EL (cell line): ENCODE data around the gene TMEM91.
"Not testable (repeated sequence)": the region's sequence is repeated elsewhere in the genome, so short reads cannot be mapped to it uniquely, and the experiment has no call there.

Experiments used
- DNase-seq: peaks from one replicate; pipeline ENCODE4 v3.0.0-alpha.2; 2016

The TMEM91 gene

GRCh38 chr19:41376241-41376997 lies at the start of gene TMEM91:
Gene TMEM91, plus strand, starts transcription at chr19:41376533. Its CDS starts 1,777 bp downstream, at chr19:41378310.
- no peak for DNase-seq

DNA sequence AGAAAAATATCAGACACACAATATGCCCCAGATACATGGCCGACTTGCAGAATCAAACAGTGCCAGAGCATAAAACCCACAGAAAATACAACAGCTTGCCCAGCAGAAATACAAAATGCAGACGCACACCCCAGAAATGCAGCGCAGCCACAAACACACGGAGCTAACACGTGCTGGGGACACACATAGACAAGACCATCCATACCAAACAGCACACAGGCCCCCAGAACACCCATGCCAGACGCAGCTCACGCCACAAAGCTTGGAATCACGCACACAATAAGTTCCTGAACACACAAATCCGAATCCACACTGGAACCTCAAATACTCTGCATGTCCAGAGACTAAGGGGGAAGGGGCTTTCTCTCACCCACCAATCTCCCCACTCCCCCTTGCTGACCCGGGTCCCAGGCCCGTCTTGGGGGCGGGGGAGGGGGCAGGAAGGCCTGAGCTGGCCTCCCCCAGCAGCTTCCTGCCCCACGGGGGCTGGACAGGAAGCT lies 49.2 kb upstream of the TMEM91 start:
- DNase-seq, result no peak

DNA sequence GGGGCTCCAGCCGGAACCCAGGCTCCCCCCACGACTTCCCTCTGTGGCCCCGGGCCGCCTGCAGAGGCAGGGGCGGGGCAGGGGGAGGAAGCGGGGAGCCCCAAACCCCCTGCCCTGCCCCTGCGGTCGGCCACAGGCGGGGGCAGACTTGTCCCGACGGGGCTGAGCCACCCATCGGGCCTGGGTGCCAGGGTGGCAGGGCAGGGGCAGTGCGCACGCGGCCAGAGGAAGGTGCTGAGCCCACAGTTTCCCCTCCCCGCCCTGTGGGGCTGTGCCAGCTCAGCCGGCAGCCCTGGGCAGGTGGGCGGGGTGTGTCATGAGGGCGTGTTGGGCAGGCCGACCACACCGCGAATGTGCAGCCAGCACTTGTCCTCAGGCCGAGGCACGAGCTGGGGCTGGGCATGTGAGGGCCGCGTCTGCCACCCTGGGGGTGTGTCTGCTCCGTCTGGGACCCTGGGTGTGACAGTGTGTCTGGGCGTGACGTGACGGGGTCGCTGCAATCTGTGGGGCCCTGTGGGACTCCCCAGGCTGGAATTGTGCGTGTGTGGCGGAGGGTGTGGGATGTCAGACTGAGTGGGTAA lies 48.7 kb upstream of the TMEM91 start:
- no peak for DNase-seq

GRCh38 chr19:41328157-41328841 lies 48.0 kb upstream of the TMEM91 start:
- DNase-seq, result no peak

- DNase-seq, result no peak
These were observed 47.5 kb upstream of the TMEM91 start for GRCh38 chr19:41328842-41329225.

DNA sequence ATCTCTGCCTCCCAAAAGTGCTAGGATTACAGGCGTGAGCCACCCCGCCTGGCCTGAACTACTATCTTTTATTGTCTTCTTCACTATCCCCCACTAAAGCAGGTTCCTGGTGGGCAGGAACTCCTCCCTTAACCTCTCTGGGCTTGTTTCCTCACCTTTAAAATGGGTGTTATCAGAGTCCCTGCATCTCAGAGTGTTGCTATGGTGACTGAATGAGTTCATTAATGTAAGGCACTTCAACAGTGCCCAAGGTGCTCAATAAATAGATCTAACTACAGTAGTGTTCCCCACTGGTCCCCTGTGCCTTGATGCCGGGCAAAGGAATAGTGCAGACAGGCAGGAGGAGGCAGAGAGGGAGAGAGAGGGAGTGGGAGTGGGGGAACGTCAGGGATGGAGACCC lies 45.9 kb upstream of the TMEM91 start:
- no peak for DNase-seq

DNA sequence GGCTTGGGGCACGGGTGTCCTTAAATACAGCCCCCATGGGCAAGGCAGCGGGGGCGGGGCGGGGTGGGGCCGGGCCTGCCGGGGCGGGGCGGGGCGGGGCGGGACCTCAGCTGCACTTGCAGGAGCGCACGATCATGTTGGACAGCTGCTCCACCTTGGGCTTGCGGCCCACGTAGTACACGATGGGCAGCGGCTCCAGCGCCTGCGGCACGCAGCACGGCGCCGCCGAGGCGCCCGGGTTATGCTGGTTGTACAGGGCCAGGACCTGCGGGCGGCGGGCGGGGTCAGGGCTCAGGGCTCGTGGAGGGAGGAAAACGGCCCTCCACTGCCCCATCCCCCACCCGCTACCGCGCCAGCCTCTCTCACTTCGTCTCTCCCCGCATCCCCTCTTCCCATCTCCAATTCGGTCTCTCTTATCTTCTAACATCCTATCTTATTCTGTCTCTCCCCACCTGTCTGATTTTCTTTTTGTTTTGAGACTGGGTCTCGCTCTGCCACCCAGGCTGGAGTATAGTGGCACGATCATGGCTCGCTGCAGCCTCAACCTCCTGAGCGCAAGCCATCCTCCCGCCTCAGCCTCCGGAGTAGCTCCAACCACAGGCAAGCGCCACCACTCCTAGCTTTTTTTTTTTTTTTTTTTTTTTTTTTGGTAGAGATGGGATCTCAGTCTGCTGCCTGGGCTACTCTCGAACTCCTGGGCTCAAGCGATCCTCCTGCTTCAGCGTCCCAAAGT lies 45.2 kb upstream of the TMEM91 start:
- DNase-seq, result no peak

DNA sequence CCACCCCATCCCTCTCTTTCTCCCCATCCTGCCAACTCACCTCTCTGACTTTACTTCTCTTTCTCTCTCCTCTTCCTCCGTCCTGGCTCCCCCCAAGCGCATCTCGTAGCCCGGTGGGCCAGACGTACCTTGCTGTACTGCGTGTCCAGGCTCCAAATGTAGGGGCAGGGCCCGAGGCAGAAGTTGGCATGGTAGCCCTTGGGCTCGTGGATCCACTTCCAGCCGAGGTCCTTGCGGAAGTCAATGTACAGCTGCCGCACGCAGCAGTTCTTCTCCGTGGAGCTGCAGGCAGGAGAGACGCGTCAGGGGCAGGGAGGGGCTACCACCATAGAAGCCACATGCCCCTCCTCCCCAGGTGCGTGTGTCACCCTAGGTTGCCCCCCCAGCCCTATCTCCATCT lies 44.3 kb upstream of the TMEM91 start:
- no peak for DNase-seq

DNA sequence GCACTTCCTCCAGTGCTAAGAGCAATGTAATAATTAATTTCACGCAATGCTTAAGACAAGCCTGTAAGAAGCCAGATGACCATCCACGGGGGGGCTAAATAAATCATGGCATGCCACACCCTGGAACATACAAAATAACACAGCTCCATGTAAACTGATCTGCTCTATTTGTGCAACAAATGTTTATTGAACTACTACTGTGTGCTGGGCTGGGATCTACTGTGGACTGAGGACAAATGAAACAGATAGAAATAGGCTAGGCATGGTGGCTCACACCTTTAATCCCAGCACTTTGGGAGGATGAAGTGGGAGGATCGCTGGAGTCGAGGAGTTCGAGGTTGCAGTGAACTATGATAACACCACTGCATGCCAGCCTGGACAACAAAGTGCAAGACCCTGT lies 43.9 kb upstream of the TMEM91 start:
- no peak for DNase-seq

DNA sequence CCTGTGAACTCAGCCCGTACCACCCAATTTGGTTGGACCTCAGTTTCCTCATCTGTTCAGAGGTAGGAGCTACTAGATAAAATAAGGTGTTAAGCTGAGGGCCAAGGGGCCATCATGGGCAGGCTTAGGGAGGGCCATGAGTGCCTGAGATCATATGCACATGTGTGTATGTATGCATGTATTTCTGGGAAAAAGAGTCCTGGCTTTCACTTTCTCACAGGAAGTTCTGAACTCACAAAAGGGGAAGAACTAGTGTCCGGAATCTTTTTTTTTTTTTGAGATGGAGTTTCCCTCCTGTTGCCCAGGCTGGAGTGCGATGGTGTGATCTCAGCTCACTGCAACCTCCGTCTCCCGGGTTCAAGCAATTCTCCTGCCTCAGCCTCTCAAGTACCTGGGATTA lies 41.5 kb upstream of the TMEM91 start:
- no peak for DNase-seq

- no peak for DNase-seq
These were observed 40.9 kb upstream of the TMEM91 start for GRCh38 chr19:41335467-41335866.

GRCh38 chr19:41339936-41340335 lies 36.4 kb upstream of the TMEM91 start:
- DNase-seq, result peak; percentile 84

DNA sequence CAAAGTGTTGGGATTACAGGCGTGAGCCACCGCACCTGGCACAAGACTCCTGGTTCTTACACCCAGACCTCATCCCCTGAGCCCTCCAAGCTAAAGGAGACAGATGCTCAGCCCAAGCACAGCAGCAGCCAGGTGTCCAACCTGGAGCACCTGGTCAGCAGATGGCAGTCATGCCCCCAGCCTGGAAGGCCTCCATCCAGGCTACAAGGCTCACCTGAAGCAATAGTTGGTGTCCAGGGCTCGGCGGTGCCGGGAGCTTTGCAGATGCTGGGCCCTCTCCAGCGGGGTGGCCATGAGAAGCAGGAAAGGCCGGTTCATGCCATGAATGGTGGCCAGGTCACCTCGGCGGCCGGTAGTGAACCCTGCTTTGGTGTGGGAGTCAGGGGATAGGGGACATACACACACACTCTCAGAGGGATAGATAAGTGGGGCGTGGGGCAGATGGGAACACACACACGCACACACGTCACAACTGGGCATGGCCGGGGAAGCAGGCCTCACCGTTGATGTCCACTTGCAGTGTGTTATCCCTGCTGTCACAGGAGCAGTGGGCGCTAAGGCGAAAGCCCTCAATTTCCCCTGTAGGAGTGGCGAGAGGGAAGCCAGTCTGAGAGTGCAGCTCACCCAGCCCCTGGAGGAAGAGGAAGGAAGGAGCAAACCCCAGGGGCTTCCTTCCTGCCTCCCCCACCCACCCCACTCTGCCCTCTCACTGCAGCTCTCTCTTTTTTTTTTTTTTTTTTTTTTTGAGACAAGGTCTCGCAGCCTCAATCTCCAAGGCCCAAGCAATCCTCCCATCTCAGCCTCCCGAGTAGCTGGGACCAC lies 34.5 kb upstream of the TMEM91 start:
- DNase-seq, result no peak

- DNase-seq, result no peak
These were observed 32.2 kb upstream of the TMEM91 start for GRCh38 chr19:41344162-41344561.

GRCh38 chr19:41346916-41347315 lies 29.4 kb upstream of the TMEM91 start:
- DNase-seq, result not testable (repeated sequence)

DNA sequence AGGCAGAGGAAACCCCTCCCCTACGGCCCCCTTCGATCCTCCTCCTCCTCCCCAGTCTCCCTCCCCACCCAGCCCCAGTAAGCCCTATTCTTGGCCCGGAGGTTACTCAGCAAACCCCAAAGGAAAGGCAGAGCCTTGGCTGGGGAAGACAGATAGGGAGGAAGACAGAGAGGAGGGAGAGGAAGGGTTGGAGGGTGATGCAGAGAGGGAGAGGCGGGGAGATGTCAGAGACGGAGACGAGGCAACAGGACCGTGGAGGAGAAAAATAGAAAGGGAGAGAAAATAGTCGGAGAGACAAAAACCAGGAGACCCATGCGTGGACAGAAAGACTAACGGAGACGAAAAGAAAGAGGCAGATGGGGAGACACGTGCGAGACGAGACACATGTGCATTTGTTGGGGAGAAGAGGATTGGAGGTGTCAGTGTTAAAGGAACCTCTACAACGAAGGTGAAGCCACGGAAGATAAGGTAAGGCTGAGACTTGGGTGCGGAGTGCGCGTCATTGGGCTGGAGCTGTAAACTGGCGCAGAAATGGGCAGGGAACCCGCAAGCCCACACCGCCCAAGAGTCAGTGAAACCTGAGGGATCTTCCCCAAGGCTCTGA lies 25.5 kb upstream of the TMEM91 start:
- peak; percentile 34 for DNase-seq

- peak; percentile 70 for DNase-seq
These were observed 24.7 kb upstream of the TMEM91 start for GRCh38 chr19:41351339-41352245.

GRCh38 chr19:41352279-41352608 lies 24.1 kb upstream of the TMEM91 start:
- no peak for DNase-seq

DNA sequence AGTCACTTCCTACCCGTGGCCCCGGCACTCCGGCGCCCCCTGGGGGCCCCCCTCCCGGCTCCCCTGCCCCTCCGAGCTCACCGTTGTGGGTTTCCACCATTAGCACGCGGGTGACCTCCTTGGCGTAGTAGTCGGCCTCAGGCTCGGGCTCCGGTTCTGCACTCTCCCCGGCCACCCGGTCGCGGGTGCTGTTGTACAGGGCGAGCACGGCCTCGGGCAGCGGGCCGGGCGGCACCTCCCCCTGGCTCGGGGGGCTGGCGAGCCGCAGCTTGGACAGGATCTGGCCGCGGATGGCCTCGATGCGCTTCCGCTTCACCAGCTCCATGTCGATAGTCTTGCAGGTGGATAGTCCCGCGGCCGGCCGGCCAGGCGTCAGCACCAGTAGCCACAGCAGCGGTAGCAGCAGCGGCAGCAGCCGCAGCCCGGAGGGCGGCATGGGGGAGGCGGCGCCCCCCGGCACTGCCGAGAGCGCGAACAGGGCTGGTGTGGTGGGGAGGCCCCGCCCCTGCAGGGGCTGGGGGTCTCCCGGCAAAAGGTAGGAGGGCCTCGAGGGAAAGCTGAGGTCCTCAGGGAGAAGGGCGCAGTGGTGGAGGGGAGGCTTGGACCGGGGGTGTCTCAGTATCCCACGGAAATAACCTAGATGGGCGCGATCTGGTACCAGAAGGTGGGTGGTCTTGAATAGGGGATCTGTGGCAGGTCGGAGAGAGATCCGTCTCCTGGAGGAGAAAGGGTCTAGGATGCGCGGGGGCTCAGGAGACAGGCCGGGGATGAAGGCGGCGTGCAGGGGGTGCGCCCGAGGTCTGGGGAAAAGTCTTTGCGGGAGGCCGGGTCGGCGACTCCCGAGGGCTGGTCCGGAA lies 23.5 kb upstream of the TMEM91 start:
- peak; percentile 69 for DNase-seq
